Hepatocyte (in vitro differentiated cells): ENCODE results near the gene TMEM107.

Experiments
- EZH2 ChIP-seq: fragments of 200-600 bp; sonication (generic); IDR thresholded peaks from 2 replicates; pipeline ENCODE4 v1.6.1; 2016; ENCODE audit warnings: antibody characterized with exemption, mild to moderate bottlenecking, borderline replicate concordance
- TF ChIP-seq, protein P1 (sequence below): fragments of 200-600 bp; sonication (generic); IDR thresholded peaks from 2 replicates; pipeline ENCODE4 v1.5.1; 2016; ENCODE audit warnings: antibody characterized with exemption, mild to moderate bottlenecking; ENCODE audit not compliant: poor library complexity

DNA sequence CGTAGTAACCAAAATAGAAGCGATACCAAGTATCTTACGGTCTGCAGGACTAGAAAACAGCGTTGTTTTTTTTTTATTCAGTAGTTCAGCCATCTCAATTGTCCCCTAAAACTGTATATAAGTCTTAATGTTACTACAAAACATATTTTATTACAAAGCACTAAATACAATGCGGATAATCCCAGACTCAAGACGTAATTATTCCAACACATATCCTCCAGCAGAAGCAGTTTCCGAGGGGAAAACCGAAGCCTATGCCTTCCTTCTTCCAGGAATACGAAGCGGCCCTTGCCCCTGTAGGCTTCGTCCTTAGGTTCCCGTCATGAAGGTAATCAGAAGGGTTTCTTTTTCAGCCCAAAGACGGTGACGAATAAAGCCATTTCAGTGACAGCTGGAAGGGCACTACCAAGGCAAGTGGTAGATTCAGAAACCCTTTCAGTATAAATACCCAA lies 2.3 kb downstream of the TMEM107 start:
- TF ChIP-seq EZH2, result no peak
- TF ChIP-seq, protein P1, sequence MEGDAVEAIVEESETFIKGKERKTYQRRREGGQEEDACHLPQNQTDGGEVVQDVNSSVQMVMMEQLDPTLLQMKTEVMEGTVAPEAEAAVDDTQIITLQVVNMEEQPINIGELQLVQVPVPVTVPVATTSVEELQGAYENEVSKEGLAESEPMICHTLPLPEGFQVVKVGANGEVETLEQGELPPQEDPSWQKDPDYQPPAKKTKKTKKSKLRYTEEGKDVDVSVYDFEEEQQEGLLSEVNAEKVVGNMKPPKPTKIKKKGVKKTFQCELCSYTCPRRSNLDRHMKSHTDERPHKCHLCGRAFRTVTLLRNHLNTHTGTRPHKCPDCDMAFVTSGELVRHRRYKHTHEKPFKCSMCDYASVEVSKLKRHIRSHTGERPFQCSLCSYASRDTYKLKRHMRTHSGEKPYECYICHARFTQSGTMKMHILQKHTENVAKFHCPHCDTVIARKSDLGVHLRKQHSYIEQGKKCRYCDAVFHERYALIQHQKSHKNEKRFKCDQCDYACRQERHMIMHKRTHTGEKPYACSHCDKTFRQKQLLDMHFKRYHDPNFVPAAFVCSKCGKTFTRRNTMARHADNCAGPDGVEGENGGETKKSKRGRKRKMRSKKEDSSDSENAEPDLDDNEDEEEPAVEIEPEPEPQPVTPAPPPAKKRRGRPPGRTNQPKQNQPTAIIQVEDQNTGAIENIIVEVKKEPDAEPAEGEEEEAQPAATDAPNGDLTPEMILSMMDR, result no peak
